ENCODE measurements around the gene BCL2L11.

Gene BCL2L11

GRCh38 chr2:111169268-111169667, 48.6 kb downstream of the BCL2L11 start:
- TF ChIP-seq CTCF (IDR thresholded peaks at IDR 0.05; ENCODE audit: borderline replicate concordance, insufficient read depth, low read depth, low read length), result no peak
- no peak overlapping the region for H3K4me3 ChIP-seq (ENCODE audit: low read depth, low read length)

GRCh38 chr2:111169924-111170323, 49.2 kb downstream of the BCL2L11 start:
- no peak overlapping the region for H3K4me3 ChIP-seq (ENCODE audit: low read depth, low read length)
- no peak for TF ChIP-seq CTCF (IDR thresholded peaks at IDR 0.05; ENCODE audit: borderline replicate concordance, insufficient read depth, low read depth, low read length)

GRCh38 chr2:111171337-111171930, 50.7 kb downstream of the BCL2L11 start:
- no peak overlapping the region for H3K4me3 ChIP-seq (ENCODE audit: low read depth, low read length)
- TF ChIP-seq CTCF (IDR thresholded peaks at IDR 0.05; ENCODE audit: borderline replicate concordance, insufficient read depth, low read depth, low read length), result no peak

GRCh38 chr2:111172666-111173065, 52.0 kb downstream of the BCL2L11 start:
- no peak overlapping the region for H3K4me3 ChIP-seq (ENCODE audit: low read depth, low read length)
- TF ChIP-seq CTCF (IDR thresholded peaks at IDR 0.05; ENCODE audit: borderline replicate concordance, insufficient read depth, low read depth, low read length), result no peak

GRCh38 chr2:111173338-111173737, 52.6 kb downstream of the BCL2L11 start:
- H3K4me3 ChIP-seq (ENCODE audit: low read depth, low read length), result no peak overlapping the region
- TF ChIP-seq CTCF (IDR thresholded peaks at IDR 0.05; ENCODE audit: borderline replicate concordance, insufficient read depth, low read depth, low read length), result no peak

- no peak for TF ChIP-seq CTCF (IDR thresholded peaks at IDR 0.05; ENCODE audit: borderline replicate concordance, insufficient read depth, low read depth, low read length)
- H3K4me3 ChIP-seq (ENCODE audit: low read depth, low read length), result no peak overlapping the region
Observed at GRCh38 chr2:111173856-111174255, 53.1 kb downstream of the BCL2L11 start.

GRCh38 chr2:111175615-111176014, 54.9 kb downstream of the BCL2L11 start:
- H3K4me3 ChIP-seq (ENCODE audit: low read depth, low read length), result no peak overlapping the region
- no peak for TF ChIP-seq CTCF (IDR thresholded peaks at IDR 0.05; ENCODE audit: borderline replicate concordance, insufficient read depth, low read depth, low read length)

Data from GM12875 (cell line).